Esophagus squamous epithelium (tissue), 4 donors: ENCODE measurements around the gene PTPN9.

Experiments
- CTCF ChIP-seq, 6 experiments: fragments of 450-650 bp in 4 of 6; fragments of 200-600 bp in 2 of 6; sonication (generic) in 2 of 6; IDR thresholded peaks; one replicate each; pipeline ENCODE4 v1.5.1; 2016 to 2019; ENCODE audit warnings: antibody characterized with exemption in 6 of 6, mild to moderate bottlenecking in 4 of 6, moderate library complexity in 4 of 6
- POLR2A ChIP-seq, 4 donors: fragments of 450-650 bp; IDR thresholded peaks; one replicate each; pipeline ENCODE4 v1.6.1; 2017; ENCODE audit warnings: antibody characterized with exemption in 4 of 4, mild to moderate bottlenecking in 4 of 4, moderate library complexity in 3 of 4

- TF ChIP-seq POLR2A (IDR thresholded peaks at IDR 0.05), result no peak
- no peak for TF ChIP-seq CTCF (IDR thresholded peaks at IDR 0.05)
These were observed 13.8 kb downstream of the PTPN9 start for GRCh38 chr15:75565062-75565970.
